HepG2 (cell line): ENCODE measurements around the gene AP3B2. TPM values are rescaled to one million over a fixed set of nuclear protein-coding genes. Genes with fewer than 3 reads are reported as not detected.

Experiments
- BRD4 ChIP-seq: sonication (generic); formaldehyde crosslinking; IDR thresholded peaks from 2 replicates; pipeline ENCODE4 v1.4.0; 2020; ENCODE audit warnings: missing genetic modification reagents
- DR1 ChIP-seq: sonication (generic); formaldehyde crosslinking; IDR thresholded peaks from 2 replicates; pipeline ENCODE4 v1.8.0; 2021; ENCODE audit warnings: mild to moderate bottlenecking, missing genetic modification reagents, inconsistent platforms
- IRF2 ChIP-seq: IDR thresholded peaks from 2 replicates; pipeline ENCODE4 v1.6.1; 2018; ENCODE audit warnings: missing genetic modification reagents, missing compliant biosample characterization
- KDM5A ChIP-seq: fragments of 200-600 bp; sonication (generic); IDR thresholded peaks from 2 replicates; pipeline ENCODE4 v1.7.0; 2018; ENCODE audit warnings: antibody characterized with exemption, mild to moderate bottlenecking, low read length, borderline replicate concordance
- MIER2 ChIP-seq: IDR thresholded peaks from 2 replicates; pipeline ENCODE4 v1.6.1; 2016; ENCODE audit warnings: missing biosample characterization, missing genetic modification reagents
- MYC ChIP-seq: sonication (generic); formaldehyde crosslinking; IDR thresholded peaks from 2 replicates; pipeline ENCODE4 v1.9.0; 2021; ENCODE audit warnings: missing genetic modification reagents, borderline replicate concordance
- NAIF1 ChIP-seq: sonication (generic); formaldehyde crosslinking; IDR thresholded peaks from 2 replicates; pipeline ENCODE4 v1.5.0; 2020; ENCODE audit warnings: mild to moderate bottlenecking, missing genetic modification reagents, borderline replicate concordance
- POLR2AphosphoS2 ChIP-seq: IDR thresholded peaks from 2 replicates; pipeline ENCODE4 v1.6.1; 2011; ENCODE audit warnings: low read depth, low read length, improper control_type of control experiment
- RFX5 ChIP-seq: IDR thresholded peaks from 2 replicates; pipeline ENCODE4 v1.6.1; 2011; ENCODE audit warnings: low read depth, low read length, improper control_type of control experiment
- SKI ChIP-seq: fragments of 450-650 bp; IDR thresholded peaks from one replicate; pipeline ENCODE4 v1.6.1; 2018; ENCODE audit warnings: mild to moderate bottlenecking; ENCODE audit not compliant: partially characterized antibody
- TEAD2 ChIP-seq: sonication (generic); formaldehyde crosslinking; IDR thresholded peaks from 2 replicates; pipeline ENCODE4 v1.9.0; 2021; ENCODE audit warnings: missing genetic modification reagents
- ZNF329 ChIP-seq: sonication (generic); formaldehyde crosslinking; IDR thresholded peaks from 2 replicates; pipeline ENCODE4 v1.9.0; 2021; ENCODE audit warnings: low read depth, mild to moderate bottlenecking, missing genetic modification reagents
- ZNF383 ChIP-seq: sonication (generic); formaldehyde crosslinking; IDR thresholded peaks from 2 replicates; pipeline ENCODE4 v1.4.0; 2020; ENCODE audit warnings: missing genetic modification reagents, mild to moderate bottlenecking, borderline replicate concordance
- ZNF552 ChIP-seq: sonication (generic); formaldehyde crosslinking; IDR thresholded peaks from 2 replicates; pipeline ENCODE4 v1.9.0; 2022; ENCODE audit warnings: missing genetic modification reagents, mild to moderate bottlenecking, borderline replicate concordance
- ZNF768 ChIP-seq: sonication (generic); formaldehyde crosslinking; IDR thresholded peaks from 2 replicates; pipeline ENCODE4 v1.4.0; 2020; ENCODE audit warnings: missing genetic modification reagents
- ZNF780A ChIP-seq: sonication (generic); formaldehyde crosslinking; IDR thresholded peaks from 2 replicates; pipeline ENCODE4 v1.8.0; 2022; ENCODE audit warnings: mild to moderate bottlenecking, missing genetic modification reagents, moderate library complexity
- ZNF878 ChIP-seq: sonication (generic); formaldehyde crosslinking; IDR thresholded peaks from 2 replicates; pipeline ENCODE4 v1.8.1; 2023; ENCODE audit warnings: mild to moderate bottlenecking, missing genetic modification reagents, moderate library complexity
- ZZZ3 ChIP-seq: sonication (generic); formaldehyde crosslinking; IDR thresholded peaks from 2 replicates; pipeline ENCODE4 v1.4.0; 2020; ENCODE audit warnings: missing genetic modification reagents, mild to moderate bottlenecking, borderline replicate concordance
- polyA plus RNA-seq, 8 experiments: library from polyadenylated mRNA; depleted of rRNA in 3 of 8; stranded (reverse) in 7 of 8; unstranded in 1 of 8; fragments of >200 nt; fragmentation: Illumina TruSeq in 4 of 8; extraction: Trizol in 4 of 8; gene quantifications; 2 replicates each; pipeline versions ENCODE4 v1.2.1 to v1.2.3, GENCODE V29; 2011 to 2016; ENCODE audit warnings: low read depth in 4 of 8, missing spikeins in 1 of 8, mixed read lengths in 1 of 8; ENCODE audit not compliant: insufficient read depth in 1 of 8
- total RNA-seq, 5 experiments: library from RNA; depleted of rRNA; stranded (reverse); fragments of >200 nt; fragmentation: Illumina TruSeq; extraction: Trizol; gene quantifications; 2 replicates each; pipeline ENCODE4 v1.2.3, GENCODE V29; 2016; ENCODE audit warnings: low read depth in 1 of 5
- TF ChIP-seq, protein P1 (sequence below): sonication (generic); formaldehyde crosslinking; IDR thresholded peaks from 2 replicates; pipeline ENCODE4 v1.5.1; 2020; ENCODE audit warnings: missing genetic modification reagents, mild to moderate bottlenecking, borderline replicate concordance
- TF ChIP-seq, protein P2 (sequence below): IDR thresholded peaks from 2 replicates; pipeline ENCODE4 v1.6.1; 2016; ENCODE audit warnings: missing compliant biosample characterization, missing genetic modification reagents, borderline replicate concordance
- TF ChIP-seq, protein P3 (sequence below): sonication (generic); formaldehyde crosslinking; IDR thresholded peaks from 2 replicates; pipeline ENCODE4 v1.5.0; 2020; ENCODE audit warnings: mild to moderate bottlenecking, missing genetic modification reagents
- TF ChIP-seq, protein P4 (sequence below): IDR thresholded peaks from 2 replicates; pipeline ENCODE4 v1.6.1; 2016

The AP3B2 gene
- total and polyA plus RNA-seq, 2 of the 13 experiments (the other 11 are each of a cell fraction or from before 2014, with no cell fraction given) = not detected

DNA sequence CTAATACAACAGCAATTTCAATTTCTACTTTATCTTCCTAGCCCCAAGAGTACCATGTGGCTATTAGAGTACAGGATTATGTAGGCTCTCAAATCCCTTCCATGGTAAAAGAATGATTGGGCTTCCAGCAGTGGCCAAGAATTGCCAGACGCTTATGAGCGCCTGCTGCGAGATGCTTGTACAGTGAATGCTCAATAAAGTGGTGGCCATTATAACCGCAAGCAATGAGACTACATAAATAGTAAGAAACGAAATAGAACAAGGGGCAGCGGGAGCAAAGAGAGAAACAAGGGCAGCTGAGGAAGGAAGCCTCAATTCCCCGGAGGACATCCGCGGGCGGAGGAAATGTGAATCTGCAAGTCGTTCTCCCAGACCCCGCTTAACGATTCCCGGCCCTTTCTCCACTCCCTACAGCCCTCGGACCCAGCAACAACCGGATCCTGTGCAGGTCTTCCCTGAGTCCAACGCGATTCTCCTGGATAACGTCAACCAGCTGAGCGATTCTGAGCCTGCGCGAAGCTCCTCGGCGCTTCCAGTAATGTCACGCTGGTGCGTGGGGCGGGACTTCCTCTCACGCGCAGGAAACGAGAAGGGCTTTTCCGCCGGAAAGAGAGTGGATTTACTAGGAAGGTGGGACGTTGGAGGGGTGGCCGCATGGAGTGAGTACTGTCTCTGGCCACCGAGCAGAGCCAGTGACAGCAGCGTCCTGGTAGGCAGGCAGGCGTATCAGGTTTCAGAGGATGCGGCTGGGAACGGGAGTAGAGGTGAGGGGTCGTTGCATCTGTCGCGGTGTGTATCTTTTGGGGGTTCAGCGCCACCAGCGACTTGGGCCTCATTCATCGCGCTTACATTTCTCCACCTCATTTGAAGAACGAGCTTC is 40.5 kb upstream of the AP3B2 start (continued):
- TF ChIP-seq NAIF1 (CRISPR knock-in tag) (no peak), MYC (peak; percentile 91), KDM5A (peak; percentile 58), ZNF329 (peak; percentile 37; the same call in 1 of the 2 replicates), POLR2AphosphoS2 (peak; percentile 52; the same call in 1 of the 2 replicates), ZNF552 (CRISPR knock-in tag) (0 out of 2 replicates have a peak, but pooled peaks have one; percentile 25), IRF2 (CRISPR knock-in tag) (peak; percentile 77), BRD4 (peak; percentile 79; the same call in 1 of the 2 replicates), TEAD2 (CRISPR knock-in tag) (no peak), MIER2 (peak; percentile 71; the same call in 1 of the 2 replicates), ZNF878 (peak; percentile 52; the same call in 1 of the 2 replicates), ZNF768 (CRISPR knock-in tag) (peak; percentile 24; the same call in 1 of the 2 replicates), ZZZ3 (CRISPR knock-in tag) (peak; percentile 96; the same call in 1 of the 2 replicates), ZNF780A (CRISPR knock-in tag) (no peak), RFX5 (no peak), ZNF383 (peak; percentile 66; the same call in 1 of the 2 replicates), DR1 (CRISPR knock-in tag) (peak; percentile 86; the same call in 1 of the 2 replicates), SKI (peak; percentile 14)
- TF ChIP-seq, protein P1, sequence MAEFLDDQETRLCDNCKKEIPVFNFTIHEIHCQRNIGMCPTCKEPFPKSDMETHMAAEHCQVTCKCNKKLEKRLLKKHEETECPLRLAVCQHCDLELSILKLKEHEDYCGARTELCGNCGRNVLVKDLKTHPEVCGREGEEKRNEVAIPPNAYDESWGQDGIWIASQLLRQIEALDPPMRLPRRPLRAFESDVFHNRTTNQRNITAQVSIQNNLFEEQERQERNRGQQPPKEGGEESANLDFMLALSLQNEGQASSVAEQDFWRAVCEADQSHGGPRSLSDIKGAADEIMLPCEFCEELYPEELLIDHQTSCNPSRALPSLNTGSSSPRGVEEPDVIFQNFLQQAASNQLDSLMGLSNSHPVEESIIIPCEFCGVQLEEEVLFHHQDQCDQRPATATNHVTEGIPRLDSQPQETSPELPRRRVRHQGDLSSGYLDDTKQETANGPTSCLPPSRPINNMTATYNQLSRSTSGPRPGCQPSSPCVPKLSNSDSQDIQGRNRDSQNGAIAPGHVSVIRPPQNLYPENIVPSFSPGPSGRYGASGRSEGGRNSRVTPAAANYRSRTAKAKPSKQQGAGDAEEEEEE = no peak
- TF ChIP-seq, protein P2, sequence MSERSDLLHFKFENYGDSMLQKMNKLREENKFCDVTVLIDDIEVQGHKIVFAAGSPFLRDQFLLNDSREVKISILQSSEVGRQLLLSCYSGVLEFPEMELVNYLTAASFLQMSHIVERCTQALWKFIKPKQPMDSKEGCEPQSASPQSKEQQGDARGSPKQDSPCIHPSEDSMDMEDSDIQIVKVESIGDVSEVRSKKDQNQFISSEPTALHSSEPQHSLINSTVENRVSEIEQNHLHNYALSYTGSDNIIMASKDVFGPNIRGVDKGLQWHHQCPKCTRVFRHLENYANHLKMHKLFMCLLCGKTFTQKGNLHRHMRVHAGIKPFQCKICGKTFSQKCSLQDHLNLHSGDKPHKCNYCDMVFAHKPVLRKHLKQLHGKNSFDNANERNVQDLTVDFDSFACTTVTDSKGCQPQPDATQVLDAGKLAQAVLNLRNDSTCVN (CRISPR knock-in tag) = peak; percentile 49; the same call in 1 of the 2 replicates
- TF ChIP-seq, protein P3, sequence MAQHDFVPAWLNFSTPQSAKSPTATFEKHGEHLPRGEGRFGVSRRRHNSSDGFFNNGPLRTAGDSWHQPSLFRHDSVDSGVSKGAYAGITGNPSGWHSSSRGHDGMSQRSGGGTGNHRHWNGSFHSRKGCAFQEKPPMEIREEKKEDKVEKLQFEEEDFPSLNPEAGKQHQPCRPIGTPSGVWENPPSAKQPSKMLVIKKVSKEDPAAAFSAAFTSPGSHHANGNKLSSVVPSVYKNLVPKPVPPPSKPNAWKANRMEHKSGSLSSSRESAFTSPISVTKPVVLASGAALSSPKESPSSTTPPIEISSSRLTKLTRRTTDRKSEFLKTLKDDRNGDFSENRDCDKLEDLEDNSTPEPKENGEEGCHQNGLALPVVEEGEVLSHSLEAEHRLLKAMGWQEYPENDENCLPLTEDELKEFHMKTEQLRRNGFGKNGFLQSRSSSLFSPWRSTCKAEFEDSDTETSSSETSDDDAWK = no peak
- TF ChIP-seq, protein P4, sequence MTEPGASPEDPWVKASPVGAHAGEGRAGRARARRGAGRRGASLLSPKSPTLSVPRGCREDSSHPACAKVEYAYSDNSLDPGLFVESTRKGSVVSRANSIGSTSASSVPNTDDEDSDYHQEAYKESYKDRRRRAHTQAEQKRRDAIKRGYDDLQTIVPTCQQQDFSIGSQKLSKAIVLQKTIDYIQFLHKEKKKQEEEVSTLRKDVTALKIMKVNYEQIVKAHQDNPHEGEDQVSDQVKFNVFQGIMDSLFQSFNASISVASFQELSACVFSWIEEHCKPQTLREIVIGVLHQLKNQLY (CRISPR knock-in tag) = 0 out of 2 replicates have a peak, but pooled peaks have one; percentile 57
